PFSK-1 (cell line): ENCODE data around the gene GSDME.

Experiments used
- POLR2AphosphoS5 ChIP-seq: IDR thresholded peaks from 2 replicates; pipeline ENCODE4 v1.6.1; 2012; ENCODE audit warnings: low read depth, mild to moderate bottlenecking, control low read depth, low read length, moderate library complexity
- SIN3A ChIP-seq: IDR thresholded peaks from 2 replicates; pipeline ENCODE4 v1.6.1; 2012; ENCODE audit warnings: mild to moderate bottlenecking, low read length, moderate library complexity, borderline replicate concordance; ENCODE audit not compliant: insufficient read depth
- TF ChIP-seq, protein P1 (sequence below), 2 experiments: IDR thresholded peaks; 2 replicates each; pipeline versions ENCODE4 v1.6.1 to v1.8.0; 2011 to 2012; ENCODE audit warnings: low read depth in 2 of 2, low read length in 2 of 2, control low read depth in 1 of 2, inconsistent platforms in 1 of 2, mild to moderate bottlenecking in 1 of 2, moderate library complexity in 1 of 2; ENCODE audit not compliant: insufficient read depth in 1 of 2

DNA sequence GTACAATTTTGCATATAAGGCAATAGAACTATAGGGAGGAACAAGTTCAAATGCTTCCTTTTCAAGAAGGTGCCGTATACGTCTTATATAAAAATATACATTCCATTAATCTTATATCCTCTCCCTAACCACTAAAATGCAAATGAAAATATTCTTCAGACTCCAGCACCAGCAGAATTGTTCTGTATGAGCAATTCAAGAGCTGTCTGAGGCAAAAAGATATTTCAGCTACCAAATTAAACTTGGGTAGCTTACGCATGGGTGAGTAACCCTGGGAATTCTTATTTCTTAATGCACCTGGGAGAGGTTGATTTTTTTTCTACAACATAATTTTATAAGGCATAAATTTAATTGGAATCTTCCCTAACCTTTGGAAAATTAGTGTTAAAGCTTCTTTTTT is 42.2 kb upstream of the GSDME start:
- TF ChIP-seq SIN3A (no peak), POLR2AphosphoS5 (no peak)
- TF ChIP-seq, protein P1, sequence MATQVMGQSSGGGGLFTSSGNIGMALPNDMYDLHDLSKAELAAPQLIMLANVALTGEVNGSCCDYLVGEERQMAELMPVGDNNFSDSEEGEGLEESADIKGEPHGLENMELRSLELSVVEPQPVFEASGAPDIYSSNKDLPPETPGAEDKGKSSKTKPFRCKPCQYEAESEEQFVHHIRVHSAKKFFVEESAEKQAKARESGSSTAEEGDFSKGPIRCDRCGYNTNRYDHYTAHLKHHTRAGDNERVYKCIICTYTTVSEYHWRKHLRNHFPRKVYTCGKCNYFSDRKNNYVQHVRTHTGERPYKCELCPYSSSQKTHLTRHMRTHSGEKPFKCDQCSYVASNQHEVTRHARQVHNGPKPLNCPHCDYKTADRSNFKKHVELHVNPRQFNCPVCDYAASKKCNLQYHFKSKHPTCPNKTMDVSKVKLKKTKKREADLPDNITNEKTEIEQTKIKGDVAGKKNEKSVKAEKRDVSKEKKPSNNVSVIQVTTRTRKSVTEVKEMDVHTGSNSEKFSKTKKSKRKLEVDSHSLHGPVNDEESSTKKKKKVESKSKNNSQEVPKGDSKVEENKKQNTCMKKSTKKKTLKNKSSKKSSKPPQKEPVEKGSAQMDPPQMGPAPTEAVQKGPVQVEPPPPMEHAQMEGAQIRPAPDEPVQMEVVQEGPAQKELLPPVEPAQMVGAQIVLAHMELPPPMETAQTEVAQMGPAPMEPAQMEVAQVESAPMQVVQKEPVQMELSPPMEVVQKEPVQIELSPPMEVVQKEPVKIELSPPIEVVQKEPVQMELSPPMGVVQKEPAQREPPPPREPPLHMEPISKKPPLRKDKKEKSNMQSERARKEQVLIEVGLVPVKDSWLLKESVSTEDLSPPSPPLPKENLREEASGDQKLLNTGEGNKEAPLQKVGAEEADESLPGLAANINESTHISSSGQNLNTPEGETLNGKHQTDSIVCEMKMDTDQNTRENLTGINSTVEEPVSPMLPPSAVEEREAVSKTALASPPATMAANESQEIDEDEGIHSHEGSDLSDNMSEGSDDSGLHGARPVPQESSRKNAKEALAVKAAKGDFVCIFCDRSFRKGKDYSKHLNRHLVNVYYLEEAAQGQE (IDR thresholded peaks at IDR 0.05; ENCODE audit: insufficient read depth in 1 of 2, low read depth in 2 of 2, low read length in 2 of 2), result no peak
